Amygdala (tissue), 56 donors: ENCODE results near the gene SLU7.
A peak's percentile ranks its signal among the peaks of the same experiment; 100 is the strongest.
"Not testable (repeated sequence)": the region's sequence is repeated elsewhere in the genome, so short reads cannot be mapped to it uniquely, and the experiment has no call there.

ENCODE experiments used
- DNase-seq, 56 donors: peaks; one replicate each; lab custom pipeline; 2025; lab: John Stamatoyannopoulos, UW

Gene SLU7

DNA sequence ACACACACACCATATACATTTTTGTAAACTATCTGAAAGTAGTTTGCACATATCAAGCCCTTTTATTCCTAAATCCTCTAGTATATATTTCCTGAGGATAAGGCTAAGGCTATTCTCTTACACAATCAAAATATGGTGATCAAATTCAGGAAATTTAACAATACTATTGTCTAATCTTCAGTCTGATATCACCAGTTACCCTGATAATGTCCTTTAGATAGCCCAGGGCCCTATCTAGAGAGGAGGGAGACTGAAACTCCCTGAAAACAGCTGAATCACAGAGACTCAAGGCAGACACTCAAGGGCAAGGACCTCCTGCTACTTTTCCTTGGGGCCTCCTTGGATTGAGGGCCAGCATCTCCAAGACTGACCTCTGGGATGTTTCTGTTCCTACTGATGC lies 33.2 kb upstream of the SLU7 start:
- no peak for DNase-seq

DNA sequence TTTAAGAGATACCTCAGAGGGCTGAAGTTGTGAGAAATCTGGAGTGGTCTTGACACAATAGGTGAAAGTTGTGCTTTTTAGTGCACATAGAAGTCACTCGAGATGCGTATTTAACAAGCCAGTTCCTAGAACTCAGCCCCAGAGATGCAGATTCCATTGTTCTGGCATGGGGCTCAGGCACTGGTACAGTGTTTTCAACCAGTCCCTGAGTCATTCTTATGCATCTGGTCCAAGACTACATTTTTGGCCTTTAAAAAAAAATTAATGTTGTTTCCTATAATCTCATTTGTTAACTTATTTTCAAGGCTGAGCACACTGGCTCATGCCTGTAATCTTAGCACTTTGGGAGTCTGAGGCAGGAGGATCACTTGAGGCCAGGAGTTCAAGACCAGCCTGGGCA lies 32.4 kb upstream of the SLU7 start:
- no peak for DNase-seq

DNA sequence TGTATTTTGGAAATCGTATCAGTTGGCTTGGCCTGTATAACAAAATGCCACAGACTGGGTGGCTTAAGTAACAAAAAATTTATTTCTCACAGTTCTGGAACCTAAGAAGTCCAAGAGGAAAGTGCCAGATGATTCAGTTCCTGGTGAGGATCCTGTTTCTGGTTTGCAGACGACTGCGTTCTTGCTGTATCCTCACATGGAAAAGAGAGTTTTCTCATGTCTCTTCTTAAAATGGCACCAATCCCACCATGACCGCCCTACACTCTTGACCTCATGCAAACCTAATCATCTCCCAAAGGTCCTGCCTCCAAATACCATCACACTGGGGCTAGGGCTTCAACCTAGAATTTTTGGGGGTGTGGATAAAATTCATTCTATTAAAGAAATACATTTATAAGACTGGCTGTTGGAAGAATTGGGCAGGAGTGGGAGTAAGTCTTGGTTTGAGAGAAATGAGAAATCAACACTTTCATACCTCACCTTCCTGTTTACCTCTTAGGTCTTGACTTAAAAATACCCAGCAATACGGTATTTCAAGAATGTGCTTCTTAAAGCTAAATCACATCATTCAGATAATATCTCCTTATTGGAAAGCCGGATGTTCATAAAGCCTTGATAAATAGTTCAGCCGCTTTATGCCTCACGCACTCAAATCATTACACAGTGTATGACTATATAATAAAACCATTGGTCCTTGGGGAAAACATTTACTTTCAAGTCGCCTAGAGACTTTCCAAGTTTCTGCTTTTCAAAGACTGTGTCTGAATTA lies 31.5 kb upstream of the SLU7 start:
- no peak for DNase-seq

DNA sequence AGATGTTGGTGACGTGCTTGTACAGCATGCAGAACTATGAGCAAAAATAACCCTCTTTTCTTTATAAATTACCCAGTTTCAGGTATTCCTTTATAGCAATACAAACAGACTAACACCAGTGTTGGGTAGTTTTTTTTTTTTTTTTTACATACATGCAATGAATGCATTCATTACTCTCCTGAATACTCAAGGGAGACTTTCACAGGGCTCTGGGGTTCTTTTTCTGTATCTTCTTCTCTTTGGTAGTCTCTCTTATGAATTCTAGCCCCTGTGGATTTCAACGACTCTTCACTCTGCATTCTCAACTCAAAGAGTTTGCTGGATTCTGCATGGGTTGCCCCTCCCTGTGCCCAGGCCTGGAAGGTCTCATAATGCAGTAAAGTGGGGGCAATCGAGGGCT lies 30.6 kb upstream of the SLU7 start:
- DNase-seq = no peak

DNA sequence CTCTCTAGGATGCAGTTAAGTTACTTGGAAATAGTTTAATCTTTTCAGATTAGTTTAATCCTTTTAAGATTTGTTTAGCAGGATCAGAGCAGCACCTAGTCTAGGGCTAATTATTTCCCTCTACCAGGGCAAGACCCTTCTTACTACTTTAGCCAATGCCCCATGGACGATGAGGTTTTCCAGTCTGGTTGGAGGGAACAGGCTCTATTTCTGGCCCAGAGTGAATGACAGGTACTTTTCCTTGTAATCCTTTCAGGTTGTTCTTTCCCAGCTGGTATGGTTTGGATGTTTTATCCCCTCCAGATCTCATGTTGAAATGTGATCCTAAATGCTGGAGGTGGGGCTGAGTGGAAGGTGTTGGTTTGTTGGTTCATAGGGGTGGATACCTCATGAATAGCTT lies 30.0 kb upstream of the SLU7 start:
- no peak for DNase-seq

DNA sequence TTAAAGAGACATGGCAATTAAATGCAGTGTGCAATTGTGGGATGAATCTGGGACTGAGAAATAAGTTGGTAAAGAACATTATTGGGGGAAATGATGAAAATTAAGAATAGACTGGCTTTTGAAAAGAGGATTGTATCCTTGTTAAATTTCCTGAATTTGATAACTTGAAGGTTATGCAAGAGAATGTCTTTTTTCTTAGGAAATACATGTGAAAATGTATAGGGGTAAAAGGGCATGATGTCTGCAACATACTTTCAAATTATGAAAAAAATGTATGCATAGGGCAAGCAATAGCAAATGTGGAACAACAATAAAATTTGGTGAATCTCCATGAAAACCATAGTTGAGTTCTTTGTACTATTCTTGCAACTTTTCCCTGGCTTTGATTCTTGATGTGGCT lies 26.9 kb upstream of the SLU7 start:
- no peak for DNase-seq

DNA sequence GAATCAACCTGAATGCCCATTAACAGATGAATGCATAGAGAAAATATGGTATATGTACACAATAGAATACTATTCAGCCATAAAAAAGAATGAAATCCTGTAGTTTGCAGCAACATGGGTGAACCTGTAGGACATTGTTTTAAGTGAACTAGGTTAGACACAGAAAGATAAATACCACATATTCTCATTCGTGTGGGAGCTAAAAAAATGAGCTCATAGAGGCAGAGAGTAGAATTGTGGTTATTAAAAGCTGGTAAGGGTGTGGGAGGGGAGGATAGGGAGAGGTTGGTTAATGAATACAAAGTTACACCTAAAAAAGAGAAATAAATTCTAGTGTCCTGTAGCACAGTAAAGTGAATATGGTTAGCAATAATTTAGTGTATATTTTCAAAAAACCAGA lies 26.3 kb upstream of the SLU7 start:
- DNase-seq = no peak

DNA sequence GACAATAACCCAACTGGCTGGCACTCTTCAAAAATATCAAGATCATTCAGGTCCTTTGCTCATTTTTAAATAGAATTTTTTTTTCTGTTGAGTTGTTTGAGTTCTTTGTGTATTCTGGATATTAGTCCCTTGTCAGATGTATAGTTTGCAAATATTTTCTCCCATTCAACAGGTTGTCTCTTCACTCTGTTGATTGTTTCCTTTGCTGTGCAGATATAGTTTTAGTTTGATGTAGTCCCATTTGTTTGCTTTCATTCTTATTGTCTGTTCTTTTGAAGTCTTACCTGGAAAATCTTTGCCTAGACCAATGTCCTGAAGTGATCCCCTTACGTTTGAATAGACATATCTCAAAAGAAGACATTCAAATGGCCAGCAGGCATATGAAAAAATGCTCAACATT lies 25.5 kb upstream of the SLU7 start:
- no peak for DNase-seq

DNA sequence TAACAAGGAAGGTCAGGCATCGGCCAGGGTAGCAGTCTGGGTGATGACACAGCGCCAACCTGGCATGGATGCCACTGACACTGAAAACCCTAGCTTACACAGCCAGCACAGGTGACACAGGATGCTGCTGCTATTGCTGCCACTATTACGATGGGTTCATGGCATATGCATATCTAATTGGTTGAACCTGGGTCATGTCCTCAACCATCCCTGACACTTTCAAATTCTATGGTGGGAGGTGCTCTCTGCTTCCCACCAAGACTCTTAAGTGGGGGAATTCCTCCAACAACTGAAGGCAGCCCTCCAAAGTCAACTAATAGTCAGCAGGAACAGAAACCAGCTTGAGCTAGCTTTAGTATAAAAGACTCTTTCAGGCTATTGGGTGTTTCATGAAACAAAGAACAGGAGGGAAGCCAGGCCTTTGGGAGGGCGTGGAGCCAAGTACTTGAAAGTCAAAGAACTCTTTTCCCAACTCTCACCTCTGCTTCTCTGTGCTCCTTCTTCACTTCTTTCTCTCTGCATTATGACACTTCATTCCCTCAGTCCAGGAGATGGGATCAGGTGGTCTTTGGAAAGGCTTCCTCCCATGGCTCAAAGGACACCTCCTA lies 24.0 kb upstream of the SLU7 start:
- peak in 1 of 56 donors; percentile 3 for DNase-seq

DNA sequence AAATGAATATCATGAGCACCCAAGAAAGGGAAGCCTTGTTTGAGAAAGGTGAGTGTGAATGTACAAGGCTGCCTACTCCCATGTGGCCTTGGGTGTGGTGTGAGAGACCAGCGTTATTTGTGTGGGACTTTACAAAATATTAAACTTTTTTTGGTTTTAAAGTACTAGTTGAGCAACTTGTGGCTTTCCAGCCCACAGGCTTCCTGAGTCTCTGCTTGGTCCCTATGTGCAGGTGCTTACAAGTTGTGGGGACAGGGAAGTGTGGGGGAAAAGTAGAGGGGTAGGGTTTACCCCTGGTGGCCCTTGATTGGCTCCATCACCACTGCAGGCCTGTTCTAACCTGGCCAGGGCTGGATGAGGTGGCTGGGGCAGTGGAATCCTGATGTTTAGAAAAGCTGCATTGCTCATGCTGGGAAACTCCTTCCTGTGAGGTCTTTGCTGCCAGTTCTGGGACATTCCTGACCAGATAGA lies 22.5 kb upstream of the SLU7 start:
- no peak for DNase-seq

DNA sequence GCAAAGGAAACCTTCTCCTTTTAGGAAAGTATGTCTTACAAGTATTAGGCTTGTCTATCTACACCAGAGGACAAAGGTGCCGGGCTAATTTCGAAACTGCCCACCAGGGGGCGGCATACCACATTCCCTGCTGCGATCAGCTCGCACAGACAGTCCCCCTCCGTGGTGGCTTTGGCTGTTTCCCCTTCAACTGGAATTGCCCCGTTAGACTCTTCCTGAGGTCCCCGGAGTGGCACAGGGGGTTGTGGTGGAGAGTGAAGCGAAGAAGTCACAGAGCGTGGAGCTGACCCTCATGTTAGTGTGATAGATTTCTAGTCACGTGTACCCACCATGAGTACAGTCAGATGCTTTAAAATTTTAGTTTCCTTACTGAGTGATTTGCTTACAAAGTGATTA lies 20.3 kb upstream of the SLU7 start:
- DNase-seq = peak in 55 of 56 donors; percentile 7 to 94 (median 69)

DNA sequence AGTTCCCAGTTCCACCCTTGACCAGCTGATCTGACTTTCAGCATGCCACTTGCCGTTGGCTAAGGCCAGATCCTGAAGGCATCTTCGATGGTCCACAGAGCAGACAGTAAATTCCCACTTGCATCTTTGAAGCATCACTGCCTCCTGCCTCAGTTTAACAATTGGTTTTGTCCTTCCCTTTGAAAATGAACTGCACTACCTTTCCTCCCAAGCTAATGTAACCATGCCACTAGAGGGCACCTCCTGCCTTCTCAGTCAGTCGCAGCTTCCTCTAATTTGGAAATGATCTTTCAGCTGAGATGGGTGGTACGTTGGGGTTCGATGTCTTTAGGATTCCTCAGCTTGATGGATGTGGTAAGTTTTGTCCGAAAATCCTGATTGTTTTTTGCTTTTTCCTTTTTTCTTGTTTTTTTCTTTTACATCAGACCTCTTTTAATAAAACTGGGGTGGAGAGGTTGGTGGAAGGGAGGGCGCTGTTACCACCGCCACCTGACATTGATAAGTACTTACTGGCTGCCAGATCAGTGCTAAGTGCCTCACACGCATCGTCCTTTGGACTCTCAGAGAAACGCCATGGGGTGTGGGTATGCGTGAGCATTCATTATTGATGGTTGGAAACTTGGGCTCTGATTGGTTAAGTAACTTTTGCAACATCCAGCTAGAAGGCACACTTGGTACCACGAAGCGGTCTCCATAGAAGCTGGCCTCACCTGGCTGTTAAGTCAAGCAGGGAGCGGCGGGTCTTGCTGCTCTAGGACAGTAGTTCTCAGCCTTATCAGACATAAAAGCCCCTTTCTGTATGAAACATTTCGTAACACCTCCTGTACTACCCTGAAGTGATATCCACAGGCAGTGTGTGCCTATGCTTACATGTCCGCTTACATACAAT lies 19.7 kb upstream of the SLU7 start:
- peak in 43 of 56 donors; percentile 4 to 70 (median 25) for DNase-seq

DNA sequence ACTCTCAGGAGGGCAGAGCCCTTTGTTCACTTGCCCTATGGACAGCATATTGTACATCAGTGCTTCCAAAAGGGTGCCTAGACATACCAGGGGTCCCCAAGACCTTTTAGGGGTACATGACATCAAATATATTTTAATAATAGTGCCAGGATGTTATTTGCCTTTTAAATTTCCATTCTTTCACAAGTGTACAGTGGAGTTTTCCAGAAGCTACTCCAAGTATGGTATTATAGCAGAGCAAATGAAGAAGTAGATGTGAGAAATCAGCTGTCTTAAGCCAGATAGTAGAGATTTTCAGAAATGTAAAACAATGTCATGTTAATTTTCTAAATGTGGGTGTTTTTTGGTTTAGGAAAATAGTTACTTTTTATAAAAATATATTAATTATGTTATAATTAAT lies 18.4 kb upstream of the SLU7 start:
- no peak for DNase-seq

DNA sequence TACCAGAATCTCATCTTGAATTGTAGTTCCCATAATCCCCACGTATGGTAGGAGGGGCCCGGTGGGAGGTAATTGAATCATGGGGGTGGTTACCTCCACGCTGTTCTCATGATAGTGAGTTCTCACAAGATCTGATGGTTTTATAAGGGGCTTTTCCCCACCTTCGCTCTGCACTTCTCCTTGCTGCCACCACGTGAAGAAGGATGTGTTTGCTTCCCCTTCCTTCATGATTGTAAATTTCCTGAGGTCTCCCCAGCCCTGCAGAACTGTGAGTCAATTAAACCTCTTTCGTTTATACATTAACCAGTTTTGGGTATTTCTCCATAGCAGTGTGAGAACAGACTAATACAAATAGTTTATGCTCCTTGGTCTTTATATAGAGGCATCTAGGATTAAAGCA lies 17.8 kb upstream of the SLU7 start:
- not testable (repeated sequence) for DNase-seq

DNA sequence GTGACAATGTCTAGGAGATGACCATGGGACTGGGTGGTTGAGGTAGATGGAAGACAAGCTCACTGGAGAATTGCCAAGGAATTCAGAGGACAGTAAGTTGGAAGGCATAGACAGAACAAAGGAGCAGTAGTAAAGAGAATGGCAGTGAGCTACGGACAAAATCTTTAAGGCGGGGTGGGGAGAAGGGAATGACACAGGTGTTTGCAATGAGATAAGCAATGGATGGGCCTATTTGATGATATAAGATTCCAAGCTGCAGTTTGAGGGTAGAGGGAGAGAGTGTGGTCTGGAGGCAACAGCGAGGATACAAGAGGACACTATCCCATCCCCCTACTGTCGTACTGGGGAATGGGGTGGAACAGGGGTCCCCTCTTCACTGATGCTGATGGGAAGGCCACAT lies 17.1 kb upstream of the SLU7 start:
- no peak for DNase-seq

DNA sequence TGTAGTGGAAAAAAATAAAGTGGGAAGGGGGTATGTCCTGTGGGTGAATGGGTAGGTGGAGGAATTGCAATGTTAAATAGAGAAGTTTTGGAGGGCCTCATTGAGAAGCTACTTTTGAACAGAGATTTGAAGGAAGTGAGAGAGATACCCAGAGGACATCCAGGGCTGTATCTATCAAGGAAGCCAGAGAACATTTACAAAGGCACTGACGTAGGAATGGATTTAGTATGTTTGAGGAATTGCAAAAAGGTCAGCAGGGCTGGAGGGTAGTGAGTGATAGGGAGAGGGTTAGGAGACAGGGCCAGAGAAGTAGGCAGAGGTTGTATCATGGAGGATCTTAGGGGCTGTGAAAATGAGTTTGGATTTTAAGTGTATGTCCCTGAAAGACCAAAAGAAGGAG lies 16.7 kb upstream of the SLU7 start:
- DNase-seq = no peak

DNA sequence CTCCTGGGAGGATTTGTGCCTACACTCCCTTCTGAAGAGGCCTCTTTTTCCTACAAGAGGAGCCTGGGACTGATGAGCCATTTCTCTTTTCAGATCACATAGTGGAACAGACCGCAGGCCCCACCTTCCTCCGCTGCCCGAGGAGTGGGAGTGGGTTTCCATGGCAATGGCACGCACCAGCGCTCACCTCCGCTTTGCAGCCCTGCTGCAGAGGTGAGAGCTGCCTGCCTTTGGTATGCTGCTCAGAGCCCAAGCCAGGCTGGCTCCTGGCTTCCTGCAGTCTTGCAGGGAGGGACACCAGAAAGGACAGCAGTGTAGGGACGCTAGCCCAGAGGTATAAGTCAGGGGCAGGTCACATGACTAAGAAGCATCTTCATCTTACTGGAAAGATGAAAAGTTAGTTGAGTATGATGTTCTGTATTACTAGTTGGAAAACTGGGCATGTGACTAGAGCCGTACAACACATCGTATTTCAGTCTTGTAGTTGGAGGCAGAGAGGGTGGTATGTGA lies 15.2 kb upstream of the SLU7 start:
- DNase-seq = peak in 39 of 56 donors; percentile 3 to 71 (median 33)

DNA sequence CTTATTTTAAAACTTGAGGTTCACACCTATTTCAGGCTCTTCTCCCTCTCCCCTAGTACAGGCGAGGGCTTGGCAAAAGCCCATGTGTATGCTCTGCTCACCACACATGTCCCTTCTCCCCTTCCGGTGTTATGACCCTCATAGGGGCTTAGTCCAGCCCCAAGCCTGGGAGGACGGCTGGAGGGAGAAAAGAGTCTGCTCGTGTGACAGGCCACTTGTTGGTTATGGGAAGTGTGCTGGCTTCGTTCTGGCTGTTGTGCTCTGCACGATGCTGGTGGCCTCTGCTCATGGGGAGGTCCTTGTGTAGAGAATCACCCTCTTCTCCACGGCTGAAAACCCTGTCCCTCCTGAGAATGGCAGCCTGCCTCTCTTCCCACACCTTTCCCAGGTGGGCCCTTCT lies 13.9 kb upstream of the SLU7 start:
- no peak for DNase-seq

DNA sequence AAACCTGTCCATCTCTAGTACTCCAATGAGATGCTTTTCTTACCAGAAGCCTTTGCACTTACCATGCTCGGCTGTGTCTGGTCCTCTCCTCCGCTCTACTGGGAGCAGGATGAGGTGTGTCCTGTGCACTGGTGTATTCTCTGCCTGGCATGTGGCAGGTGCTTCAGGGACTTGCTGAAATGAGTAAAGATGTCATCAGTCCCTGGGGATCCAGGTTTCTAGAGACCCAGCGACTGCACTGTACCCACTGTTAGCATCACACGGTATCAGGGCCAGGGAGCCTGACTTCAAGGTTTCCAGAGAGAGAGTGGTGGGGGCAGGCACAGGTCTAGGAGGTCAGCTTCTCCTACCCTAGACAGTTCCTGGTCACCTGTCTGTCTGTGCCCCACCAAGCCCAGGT lies 13.3 kb upstream of the SLU7 start:
- no peak for DNase-seq

DNA sequence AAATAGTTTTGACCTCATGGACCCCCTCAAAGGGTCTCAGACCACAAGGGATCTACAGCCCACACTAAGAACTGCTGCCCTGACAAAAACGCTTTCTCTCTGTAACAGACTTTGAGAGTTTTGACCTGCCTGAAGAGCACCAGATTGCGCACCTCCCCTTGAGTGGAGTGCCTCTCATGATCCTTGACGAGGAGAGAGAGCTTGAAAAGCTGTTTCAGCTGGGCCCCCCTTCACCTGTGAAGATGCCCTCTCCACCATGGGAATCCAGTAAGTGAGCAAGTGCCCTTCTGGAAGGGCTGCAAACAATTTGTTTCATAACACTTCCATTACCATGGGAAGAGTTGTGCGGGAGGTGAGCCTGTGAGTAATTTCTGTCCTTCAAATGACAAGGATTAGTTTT lies 8.7 kb upstream of the SLU7 start:
- no peak for DNase-seq

DNA sequence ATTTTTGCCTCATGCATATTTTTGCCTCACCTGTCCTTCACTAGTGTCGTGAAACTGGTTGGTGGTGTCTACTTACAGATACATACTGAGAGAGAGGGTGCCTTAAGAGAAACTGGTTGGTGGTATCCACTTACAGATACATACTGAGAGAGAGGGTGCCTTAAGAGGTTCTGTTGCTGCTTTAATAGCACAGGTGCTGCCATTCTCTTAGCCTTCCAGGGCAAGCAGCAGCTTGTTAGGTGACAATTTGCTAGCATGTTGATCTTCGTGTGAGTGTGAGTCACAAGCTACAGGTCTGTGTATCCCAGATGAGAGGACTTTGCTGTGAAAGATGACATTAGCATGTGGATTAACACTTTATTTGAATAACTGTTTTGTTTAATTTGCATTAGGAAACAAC lies 4.2 kb upstream of the SLU7 start:
- DNase-seq = no peak
